ENCODE measurements around the gene AMMECR1.

The AMMECR1 gene

DNA sequence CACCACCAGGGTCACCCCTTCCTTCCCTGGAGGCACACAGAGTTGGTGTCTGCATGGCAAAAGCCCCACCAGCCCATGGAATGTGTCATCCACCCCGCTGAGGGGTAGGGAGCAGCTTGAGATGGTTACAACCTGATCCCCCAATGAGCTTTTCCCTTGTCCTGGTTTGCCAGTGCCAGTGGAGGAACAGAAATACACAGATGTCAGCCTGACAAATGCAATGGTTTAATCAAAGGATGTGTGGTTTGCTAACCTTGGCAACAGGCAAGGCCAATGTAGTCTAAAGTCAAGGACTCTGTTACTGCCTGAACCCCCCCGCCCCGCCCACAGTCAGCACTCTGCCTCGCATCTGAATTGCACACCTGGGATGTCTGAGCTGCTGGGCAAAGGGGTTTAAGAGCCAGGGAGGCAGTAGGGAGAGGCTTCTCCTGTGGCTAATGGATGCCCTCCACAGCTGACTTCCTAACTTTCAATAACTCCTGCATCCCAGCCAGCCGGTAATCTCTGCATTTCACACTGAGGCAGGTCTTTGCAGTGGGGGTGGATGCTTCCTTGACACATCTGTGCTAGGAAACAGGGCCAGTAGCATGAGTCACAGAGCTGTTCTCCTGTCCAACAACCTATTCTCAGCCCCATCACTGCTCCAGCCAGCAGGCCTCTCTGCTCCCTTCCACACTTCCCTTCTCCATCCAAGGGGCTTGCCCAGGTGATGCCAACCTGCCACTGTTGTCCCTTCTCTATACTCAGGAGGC is 137.5 kb downstream of the AMMECR1 start:
- no peaks in the 10 kb centered on the region for H3K27me3 ChIP-seq (ENCODE audit: control insufficient read depth, insufficient read depth, low read length)
- H3K79me2 ChIP-seq, result no peaks in the 10 kb centered on the region
- no peak overlapping the region for H3K27ac ChIP-seq
- TF ChIP-seq, protein P1, sequence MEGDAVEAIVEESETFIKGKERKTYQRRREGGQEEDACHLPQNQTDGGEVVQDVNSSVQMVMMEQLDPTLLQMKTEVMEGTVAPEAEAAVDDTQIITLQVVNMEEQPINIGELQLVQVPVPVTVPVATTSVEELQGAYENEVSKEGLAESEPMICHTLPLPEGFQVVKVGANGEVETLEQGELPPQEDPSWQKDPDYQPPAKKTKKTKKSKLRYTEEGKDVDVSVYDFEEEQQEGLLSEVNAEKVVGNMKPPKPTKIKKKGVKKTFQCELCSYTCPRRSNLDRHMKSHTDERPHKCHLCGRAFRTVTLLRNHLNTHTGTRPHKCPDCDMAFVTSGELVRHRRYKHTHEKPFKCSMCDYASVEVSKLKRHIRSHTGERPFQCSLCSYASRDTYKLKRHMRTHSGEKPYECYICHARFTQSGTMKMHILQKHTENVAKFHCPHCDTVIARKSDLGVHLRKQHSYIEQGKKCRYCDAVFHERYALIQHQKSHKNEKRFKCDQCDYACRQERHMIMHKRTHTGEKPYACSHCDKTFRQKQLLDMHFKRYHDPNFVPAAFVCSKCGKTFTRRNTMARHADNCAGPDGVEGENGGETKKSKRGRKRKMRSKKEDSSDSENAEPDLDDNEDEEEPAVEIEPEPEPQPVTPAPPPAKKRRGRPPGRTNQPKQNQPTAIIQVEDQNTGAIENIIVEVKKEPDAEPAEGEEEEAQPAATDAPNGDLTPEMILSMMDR (IDR thresholded peaks at IDR 0.05), result no peak
- H3K9ac ChIP-seq, result no peak overlapping the region
- H3K36me3 ChIP-seq (ENCODE audit: control insufficient read depth, insufficient read depth, low read length), result no peaks in the 10 kb centered on the region
- no peak overlapping the region for H3K4me3 ChIP-seq (ENCODE audit: low read depth, low read length)
- no peaks in the 10 kb centered on the region for H3K4me1 ChIP-seq
- H3K4me2 ChIP-seq (ENCODE audit: low read length), result no peak overlapping the region
- H3K9me3 ChIP-seq (ENCODE audit: control insufficient read depth, low read length), result no peaks in the 10 kb centered on the region
- no peak overlapping the region for H2AFZ ChIP-seq

GRCh38 chrX:110178179-110178865 is 139.6 kb downstream of the AMMECR1 start:
- H3K9ac ChIP-seq, result no peak overlapping the region
- no peak overlapping the region for H3K27ac ChIP-seq
- no peaks in the 10 kb centered on the region for H3K36me3 ChIP-seq (ENCODE audit: control insufficient read depth, insufficient read depth, low read length)
- TF ChIP-seq, protein P1 (IDR thresholded peaks at IDR 0.05), result no peak
- H3K27me3 ChIP-seq (ENCODE audit: control insufficient read depth, insufficient read depth, low read length), result no peaks in the 10 kb centered on the region
- H2AFZ ChIP-seq, result no peak overlapping the region
- no peak overlapping the region for H3K4me2 ChIP-seq (ENCODE audit: low read length)
- H3K79me2 ChIP-seq, result no peaks in the 10 kb centered on the region
- H3K9me3 ChIP-seq (ENCODE audit: control insufficient read depth, low read length), result no peaks in the 10 kb centered on the region
- no peak overlapping the region for H3K4me3 ChIP-seq (ENCODE audit: low read depth, low read length)
- H3K4me1 ChIP-seq, result no peaks in the 10 kb centered on the region

- Histone ChIP-seq H3K27me3 (ENCODE audit: control insufficient read depth, insufficient read depth, low read length) (no peaks in the 10 kb centered on the region), H3K4me3 (ENCODE audit: low read depth, low read length) (no peak overlapping the region), H3K27ac (no peak overlapping the region)
Measured at GRCh38 chrX:110175696-110176095, 142.2 kb downstream of the AMMECR1 start.

DNA sequence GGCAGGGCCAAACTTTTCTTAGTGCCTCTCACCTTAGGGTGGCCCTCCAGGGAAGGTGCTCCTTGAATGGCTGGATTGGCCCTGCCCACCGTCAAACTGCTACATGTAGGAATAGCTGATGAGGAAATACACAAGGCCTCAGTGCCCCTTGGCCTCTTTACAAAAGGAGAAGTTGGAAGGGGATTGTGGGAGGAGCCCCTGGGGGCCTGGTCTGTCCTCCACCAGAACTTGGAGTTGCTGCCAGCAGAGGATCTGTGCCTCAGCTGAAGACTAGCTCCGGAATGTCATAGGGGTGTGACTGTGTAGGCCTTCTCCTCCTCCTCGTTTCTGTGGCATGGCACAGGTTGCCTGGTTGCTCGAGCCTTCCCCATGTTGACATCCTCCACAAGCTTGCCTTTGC is 142.7 kb downstream of the AMMECR1 start:
- no peak overlapping the region for H2AFZ ChIP-seq
- no peaks in the 10 kb centered on the region for H3K4me1 ChIP-seq
- no peaks in the 10 kb centered on the region for H3K9me3 ChIP-seq (ENCODE audit: control insufficient read depth, low read length)
- H3K27ac ChIP-seq, result no peak overlapping the region
- no peaks in the 10 kb centered on the region for H3K36me3 ChIP-seq (ENCODE audit: control insufficient read depth, insufficient read depth, low read length)
- H3K79me2 ChIP-seq, result no peaks in the 10 kb centered on the region
- no peak overlapping the region for H3K4me2 ChIP-seq (ENCODE audit: low read length)
- no peaks in the 10 kb centered on the region for H3K27me3 ChIP-seq (ENCODE audit: control insufficient read depth, insufficient read depth, low read length)
- no peak overlapping the region for H3K4me3 ChIP-seq (ENCODE audit: low read depth, low read length)
- H3K9ac ChIP-seq, result no peak overlapping the region
- TF ChIP-seq, protein P1 (IDR thresholded peaks at IDR 0.05), result no peak

More at GRCh38 chrX:110175696-110176095, 142.2 kb downstream of the AMMECR1 start:
- TF ChIP-seq, protein P1 (IDR thresholded peaks at IDR 0.05), result no peak
- H3K4me1 ChIP-seq, result no peaks in the 10 kb centered on the region
- H3K9ac ChIP-seq, result no peak overlapping the region
- H3K4me2 ChIP-seq (ENCODE audit: low read length), result no peak overlapping the region
- H3K79me2 ChIP-seq, result no peaks in the 10 kb centered on the region
- no peaks in the 10 kb centered on the region for H3K36me3 ChIP-seq (ENCODE audit: control insufficient read depth, insufficient read depth, low read length)
- H2AFZ ChIP-seq, result no peak overlapping the region
- H3K9me3 ChIP-seq (ENCODE audit: control insufficient read depth, low read length), result no peaks in the 10 kb centered on the region
